IPS-18a (cell line): Measurements from ENCODE around the gene OTOA.
"Not testable (repeated sequence)": the region's sequence is repeated elsewhere in the genome, so short reads cannot be mapped to it uniquely, and the experiment has no call there.

Source experiments
- H3K27ac ChIP-seq: one replicate; pipeline ENCODE4 v1.5.1; 2013; ENCODE audit warnings: low read length
- H3K27me3 ChIP-seq: one replicate; pipeline ENCODE4 v1.6.1; 2013; ENCODE audit warnings: mild to moderate bottlenecking, low read length; ENCODE audit not compliant: control insufficient read depth, insufficient read depth
- H3K36me3 ChIP-seq: one replicate; pipeline ENCODE4 v1.6.1; 2013; ENCODE audit warnings: low read depth, low read length; ENCODE audit not compliant: control insufficient read depth
- H3K4me1 ChIP-seq: one replicate; pipeline ENCODE4 v1.6.1; 2013; ENCODE audit warnings: low read depth, low read length; ENCODE audit not compliant: control insufficient read depth
- H3K4me3 ChIP-seq: one replicate; pipeline ENCODE4 v1.5.1; 2013; ENCODE audit warnings: low read length
- H3K9ac ChIP-seq: one replicate; pipeline ENCODE4 v1.6.1; 2013; ENCODE audit warnings: mild to moderate bottlenecking, low read length, moderate library complexity
- H3K9me3 ChIP-seq: one replicate; pipeline ENCODE4 v1.6.1; 2013; ENCODE audit warnings: low read depth, low read length; ENCODE audit not compliant: control insufficient read depth

OTOA gene

DNA sequence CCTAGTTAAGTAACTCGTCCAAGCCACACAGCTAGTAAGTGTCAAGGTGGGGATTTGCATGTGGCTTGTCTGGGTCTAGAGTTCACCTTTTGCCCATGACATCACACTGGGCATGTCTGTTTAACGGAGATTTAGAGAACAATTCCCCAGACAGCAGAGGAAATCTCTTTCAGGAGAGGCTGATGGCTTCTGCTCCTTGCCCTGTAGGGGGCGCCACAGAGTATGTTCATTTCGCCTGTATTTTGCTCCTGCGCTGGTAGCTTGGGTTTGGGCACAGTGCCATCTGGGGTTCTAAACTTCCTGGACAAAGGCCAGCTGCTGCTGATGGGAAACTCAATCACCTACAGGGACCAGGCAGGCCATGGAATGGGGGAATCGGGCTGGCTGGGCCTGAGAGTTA is 20.4 kb downstream of the OTOA start:
- no peak overlapping the region for H3K4me3 ChIP-seq
- no peaks in the 10 kb centered on the region for H3K27me3 ChIP-seq
- H3K27ac ChIP-seq: no peak overlapping the region
- H3K9me3 ChIP-seq: no peaks in the 10 kb centered on the region
- H3K36me3 ChIP-seq: no peaks in the 10 kb centered on the region
- H3K4me1 ChIP-seq: no peaks in the 10 kb centered on the region
- H3K9ac ChIP-seq: no peak overlapping the region

DNA sequence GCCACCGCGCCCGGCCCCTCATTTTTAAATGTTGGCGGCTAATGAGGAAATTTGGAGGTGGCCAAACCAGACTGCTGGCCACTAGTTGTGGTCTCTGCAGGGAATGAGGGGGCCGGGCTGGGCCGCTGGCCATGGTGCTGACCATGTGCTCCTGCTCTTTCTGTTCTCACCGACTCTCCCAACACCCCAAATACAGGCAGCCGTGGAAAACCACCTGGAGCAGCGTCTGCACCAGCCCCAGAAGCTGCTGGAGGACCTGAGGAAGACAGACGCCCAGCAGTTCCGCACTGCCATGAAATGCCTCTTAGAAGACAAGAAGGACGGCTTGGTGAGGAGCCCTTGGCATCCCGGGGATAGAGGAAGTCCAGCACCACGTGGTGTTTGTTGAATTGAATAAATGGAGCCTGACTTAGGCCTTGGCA is 21.3 kb downstream of the OTOA start:
- Histone ChIP-seq H3K9ac (no peak overlapping the region), H3K36me3 (no peaks in the 10 kb centered on the region), H3K27me3 (no peaks in the 10 kb centered on the region), H3K27ac (no peak overlapping the region), H3K4me3 (no peak overlapping the region), H3K4me1 (no peaks in the 10 kb centered on the region), H3K9me3 (no peaks in the 10 kb centered on the region)

DNA sequence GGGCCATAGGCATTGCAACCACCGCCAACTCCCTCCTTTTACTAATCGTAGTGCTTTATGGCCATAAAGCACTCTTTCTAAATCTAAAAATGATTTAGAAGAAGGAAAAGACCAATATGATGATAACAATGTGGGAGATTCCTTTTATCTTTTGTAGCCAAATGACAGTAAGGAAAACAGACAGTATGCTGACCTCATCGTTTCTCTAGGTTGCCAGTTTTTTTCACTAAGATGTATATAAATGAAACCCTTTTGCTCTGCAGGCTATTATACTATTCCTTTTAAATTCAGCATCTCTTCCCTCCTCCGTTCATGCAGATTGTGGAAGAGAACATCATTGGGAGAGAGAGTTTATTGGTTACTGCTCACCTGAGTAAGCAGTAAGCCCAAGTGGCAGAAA is 25.3 kb downstream of the OTOA start:
- no peaks in the 10 kb centered on the region for H3K27me3 ChIP-seq
- H3K36me3 ChIP-seq: no peaks in the 10 kb centered on the region
- no peak overlapping the region for H3K4me3 ChIP-seq
- H3K4me1 ChIP-seq: no peaks in the 10 kb centered on the region
- H3K9ac ChIP-seq: no peak overlapping the region
- no peaks in the 10 kb centered on the region for H3K9me3 ChIP-seq
- no peak overlapping the region for H3K27ac ChIP-seq

DNA sequence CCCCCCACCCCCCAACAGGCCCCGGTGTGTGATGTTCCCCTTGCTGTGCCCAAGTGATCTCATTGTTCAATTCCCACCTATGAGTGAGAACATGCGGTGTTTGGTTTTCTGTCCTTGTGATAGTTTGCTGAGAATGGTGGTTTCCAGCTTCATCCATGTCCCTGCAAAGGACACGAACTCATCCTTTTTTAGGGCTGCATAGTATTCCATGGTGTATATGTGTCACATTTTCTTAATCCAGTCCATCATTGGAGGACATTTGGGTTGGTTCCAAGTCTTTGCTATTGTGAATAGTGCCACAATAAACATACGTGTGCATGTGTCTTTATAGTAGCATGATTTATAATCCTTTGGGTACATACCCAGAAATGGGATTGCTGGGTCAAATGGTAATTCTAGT is 27.2 kb downstream of the OTOA start:
- H3K27me3 ChIP-seq, H3K36me3 ChIP-seq, H3K4me3 ChIP-seq, H3K4me1 ChIP-seq, H3K27ac ChIP-seq, H3K9ac ChIP-seq, H3K9me3 ChIP-seq: not testable (repeated sequence)

DNA sequence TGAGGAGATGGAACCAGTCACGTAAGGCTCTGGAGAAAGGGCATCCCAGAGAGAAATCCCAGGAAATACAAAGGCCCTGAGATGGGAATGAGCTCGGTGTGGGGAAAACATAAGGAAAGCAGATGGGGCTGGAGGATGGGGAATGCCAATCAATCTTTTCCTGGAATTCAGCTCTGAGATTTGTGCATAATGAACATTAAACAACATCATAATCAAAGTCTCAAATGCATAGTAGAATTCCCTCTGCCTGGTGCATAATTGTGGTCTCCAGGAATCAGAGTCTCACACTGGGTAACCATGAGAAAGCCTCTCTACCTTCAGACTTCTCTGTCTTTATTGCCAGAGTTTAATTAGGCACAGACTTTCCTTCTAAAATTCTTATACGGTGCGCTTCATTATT is 30.8 kb downstream of the OTOA start:
- no peak overlapping the region for H3K4me3 ChIP-seq
- no peaks in the 10 kb centered on the region for H3K9me3 ChIP-seq
- H3K27ac ChIP-seq: no peak overlapping the region
- no peaks in the 10 kb centered on the region for H3K4me1 ChIP-seq
- H3K9ac ChIP-seq: no peak overlapping the region
- H3K27me3 ChIP-seq: no peaks in the 10 kb centered on the region
- H3K36me3 ChIP-seq: no peaks in the 10 kb centered on the region

DNA sequence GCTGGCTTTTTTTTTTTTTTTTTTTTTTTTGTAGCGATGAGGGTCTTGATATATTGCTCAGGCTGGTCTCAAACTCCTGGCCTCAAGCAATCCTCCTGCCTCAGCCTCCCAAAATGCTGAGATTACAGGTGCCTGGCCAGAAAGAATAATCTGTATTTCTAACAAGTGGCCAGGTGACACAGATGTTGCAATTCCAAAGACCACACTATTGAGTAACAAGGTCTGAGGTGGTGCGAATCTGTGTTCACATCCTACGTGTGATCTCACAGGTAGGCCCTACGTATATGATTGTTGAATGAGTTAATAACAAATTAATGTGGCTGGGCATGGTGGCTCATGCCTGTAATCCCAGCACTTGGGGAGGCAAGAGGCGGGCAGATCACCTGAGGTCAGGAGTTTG is 33.3 kb downstream of the OTOA start:
- no peaks in the 10 kb centered on the region for H3K9me3 ChIP-seq
- no peaks in the 10 kb centered on the region for H3K27me3 ChIP-seq
- H3K36me3 ChIP-seq: no peaks in the 10 kb centered on the region
- no peaks in the 10 kb centered on the region for H3K4me1 ChIP-seq
- H3K4me3 ChIP-seq: no peak overlapping the region
- H3K9ac ChIP-seq: no peak overlapping the region
- no peak overlapping the region for H3K27ac ChIP-seq

DNA sequence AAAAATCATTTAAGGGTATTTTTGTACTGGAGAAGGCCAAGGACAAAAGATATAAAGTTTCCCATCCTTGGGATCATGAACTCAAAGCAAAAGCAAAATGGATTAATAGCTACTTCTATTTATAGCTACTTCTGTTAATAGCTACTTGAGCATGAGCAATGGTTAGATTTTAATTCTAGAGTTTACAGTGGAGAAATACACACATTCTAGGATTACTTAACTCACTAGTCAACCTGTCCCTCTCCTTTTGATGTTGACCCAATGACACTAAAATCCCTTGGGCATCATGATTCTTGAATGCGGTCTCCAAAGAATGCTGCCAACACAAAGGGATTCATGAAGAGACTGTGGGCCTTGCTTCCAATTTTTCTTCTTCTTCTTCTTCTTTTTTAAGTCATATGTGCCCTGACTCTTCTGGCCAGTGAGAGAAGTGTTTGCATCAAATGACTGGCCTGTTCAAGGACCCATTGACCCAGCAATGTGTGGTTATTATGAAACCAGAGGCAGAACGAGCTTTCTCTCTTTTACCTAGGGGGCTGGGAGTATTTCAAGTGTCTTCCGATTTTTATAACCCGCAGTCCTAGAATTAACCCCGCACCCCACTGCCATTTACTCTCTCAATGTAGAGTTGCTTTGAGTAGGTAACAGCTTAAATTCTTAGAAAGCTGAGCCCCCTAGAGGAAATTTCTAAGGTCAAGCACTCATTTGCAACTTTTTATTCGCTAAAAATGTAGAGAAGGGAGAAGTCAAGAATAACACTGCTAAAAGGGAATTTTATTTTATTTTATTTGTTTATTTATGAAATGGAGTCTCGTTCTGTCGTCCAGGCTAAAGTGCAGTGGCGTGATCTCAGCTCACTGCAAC is 34.6 kb downstream of the OTOA start:
- Histone ChIP-seq H3K36me3 (no peaks in the 10 kb centered on the region), H3K27ac (no peak overlapping the region), H3K27me3 (no peaks in the 10 kb centered on the region), H3K9me3 (no peaks in the 10 kb centered on the region), H3K4me1 (no peaks in the 10 kb centered on the region), H3K9ac (no peak overlapping the region), H3K4me3 (no peak overlapping the region)

DNA sequence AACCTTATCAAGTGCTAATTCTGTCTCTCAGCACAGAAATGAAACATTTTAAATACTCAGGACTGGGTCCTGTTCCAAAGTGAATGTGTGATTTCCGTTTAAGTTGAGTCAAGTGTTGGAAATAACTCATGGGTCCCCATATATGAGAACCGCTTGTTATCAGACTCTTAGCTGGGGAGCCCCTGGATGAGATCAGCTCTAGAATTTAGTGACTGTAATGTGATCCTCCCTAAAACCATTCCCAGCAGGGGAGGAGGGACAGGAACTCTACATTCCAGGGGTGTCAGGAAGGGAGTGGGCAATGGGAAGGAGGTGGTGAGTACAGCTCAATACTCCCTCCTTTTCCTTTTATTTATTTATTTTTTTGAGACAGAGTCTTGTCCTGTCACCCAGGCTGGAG is 37.5 kb downstream of the OTOA start:
- no peaks in the 10 kb centered on the region for H3K4me1 ChIP-seq
- no peaks in the 10 kb centered on the region for H3K27me3 ChIP-seq
- H3K36me3 ChIP-seq: no peaks in the 10 kb centered on the region
- no peak overlapping the region for H3K4me3 ChIP-seq
- H3K9ac ChIP-seq: no peak overlapping the region
- no peak overlapping the region for H3K27ac ChIP-seq
- H3K9me3 ChIP-seq: no peaks in the 10 kb centered on the region

DNA sequence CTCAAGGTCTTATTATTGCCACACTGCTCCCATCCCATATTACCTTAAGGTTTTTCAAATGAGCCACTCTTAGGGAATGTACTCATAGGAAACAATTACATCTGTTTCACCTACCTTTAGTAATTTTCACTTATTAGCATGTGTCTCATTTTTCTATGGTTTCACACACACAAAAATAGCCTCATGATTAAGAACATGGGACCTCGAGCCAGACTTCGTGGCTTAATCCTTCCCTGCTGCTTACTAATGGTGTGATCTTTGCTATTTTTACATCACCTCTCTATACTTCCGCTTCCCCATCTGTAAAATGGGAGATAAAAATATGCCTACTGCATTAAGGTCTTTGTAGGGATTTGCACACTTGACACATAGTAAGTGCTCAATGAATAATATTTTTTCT is 38.5 kb downstream of the OTOA start:
- no peak overlapping the region for H3K27ac ChIP-seq
- H3K4me1 ChIP-seq: no peaks in the 10 kb centered on the region
- no peaks in the 10 kb centered on the region for H3K9me3 ChIP-seq
- H3K27me3 ChIP-seq: no peaks in the 10 kb centered on the region
- H3K4me3 ChIP-seq: no peak overlapping the region
- no peaks in the 10 kb centered on the region for H3K36me3 ChIP-seq
- H3K9ac ChIP-seq: no peak overlapping the region

DNA sequence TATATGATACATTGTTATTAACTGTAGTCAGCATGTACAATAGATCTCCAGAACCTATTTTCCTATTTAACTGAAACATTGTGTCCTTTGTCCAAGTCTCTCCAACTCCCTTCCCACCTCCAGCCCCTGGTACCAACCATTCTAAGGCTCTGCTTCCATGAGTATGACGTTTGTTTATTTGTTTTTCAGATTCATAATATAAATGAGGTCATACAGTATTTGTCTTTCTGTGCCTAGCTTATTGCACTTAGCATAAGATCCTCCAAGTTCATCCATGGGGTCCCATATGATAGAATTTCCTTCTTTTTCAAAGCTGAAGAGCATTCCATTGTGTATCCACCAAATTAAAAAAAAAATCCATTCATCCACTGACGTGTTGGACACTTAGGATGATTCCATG is 39.4 kb downstream of the OTOA start:
- Histone ChIP-seq H3K4me3 (no peak overlapping the region), H3K27me3 (no peaks in the 10 kb centered on the region), H3K4me1 (no peaks in the 10 kb centered on the region), H3K9ac (no peak overlapping the region), H3K9me3 (no peaks in the 10 kb centered on the region), H3K27ac (no peak overlapping the region), H3K36me3 (no peaks in the 10 kb centered on the region)

DNA sequence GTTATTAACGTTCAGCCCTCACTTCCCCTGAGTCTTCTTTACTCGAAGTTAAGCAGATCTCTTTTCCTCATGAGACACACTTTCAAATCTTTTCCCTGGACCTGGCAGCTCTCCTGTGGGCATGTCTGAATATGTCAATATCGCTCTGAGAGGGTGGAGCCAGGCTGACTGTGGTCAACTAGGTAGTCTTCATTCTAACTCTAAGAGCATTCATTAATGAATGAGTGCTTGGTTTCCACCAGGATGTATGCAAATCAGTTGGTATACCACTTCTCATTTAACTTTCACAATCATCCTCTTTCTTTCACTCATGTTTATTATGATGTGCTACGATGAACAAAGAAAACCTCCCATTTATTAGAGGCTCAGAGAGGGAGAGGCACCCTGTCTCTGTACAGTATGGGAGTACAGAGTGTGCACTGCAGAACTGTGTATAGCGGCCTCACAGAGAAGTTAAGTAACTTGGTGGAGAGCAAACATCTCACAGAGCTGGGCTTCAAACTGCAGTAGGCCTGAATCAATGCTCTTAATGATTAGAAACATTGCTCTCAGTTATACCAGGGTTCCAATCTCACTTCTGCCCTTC is 39.9 kb downstream of the OTOA start:
- H3K27ac ChIP-seq: no peak overlapping the region
- no peaks in the 10 kb centered on the region for H3K27me3 ChIP-seq
- H3K36me3 ChIP-seq: no peaks in the 10 kb centered on the region
- H3K9ac ChIP-seq: no peak overlapping the region
- H3K9me3 ChIP-seq: no peaks in the 10 kb centered on the region
- H3K4me1 ChIP-seq: no peaks in the 10 kb centered on the region
- H3K4me3 ChIP-seq: no peak overlapping the region

DNA sequence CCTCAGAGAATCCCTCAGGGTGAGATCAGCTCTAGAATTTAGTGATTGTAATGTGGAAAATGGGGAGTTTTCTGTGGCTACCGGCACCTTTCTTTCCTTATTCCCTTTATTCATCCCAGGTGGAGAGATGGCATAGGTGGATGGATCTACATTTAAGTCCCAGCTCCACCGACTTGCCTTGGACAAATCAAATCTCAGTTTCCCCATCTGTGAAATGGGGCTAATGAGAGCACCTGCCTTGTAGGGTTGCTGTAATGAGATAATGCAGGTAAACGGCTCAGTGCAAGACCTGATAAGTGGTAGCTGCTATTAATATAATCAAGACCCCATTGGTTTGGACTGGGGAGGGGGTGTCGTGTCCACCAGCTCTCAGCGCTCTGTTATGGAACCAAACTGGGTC is 40.5 kb downstream of the OTOA start:
- Histone ChIP-seq H3K27me3 (no peaks in the 10 kb centered on the region), H3K9me3 (no peaks in the 10 kb centered on the region), H3K4me3 (no peak overlapping the region), H3K36me3 (no peaks in the 10 kb centered on the region), H3K27ac (no peak overlapping the region), H3K9ac (no peak overlapping the region), H3K4me1 (no peaks in the 10 kb centered on the region)
